Measurements from ENCODE around the gene RTCA.
"Not testable (repeated sequence)": the region's sequence is repeated elsewhere in the genome, so short reads cannot be mapped to it uniquely, and the experiment has no call there.

RTCA gene

GRCh38 chr1:100313382-100313781, 47.4 kb downstream of the RTCA start:
- no peak for DNase-seq

GRCh38 chr1:100316622-100317021, 50.6 kb downstream of the RTCA start:
- no peak for DNase-seq

- no peak for DNase-seq
Measured at GRCh38 chr1:100320311-100321099, 54.5 kb downstream of the RTCA start.

- no peak for DNase-seq
Measured at GRCh38 chr1:100321100-100321493, 55.1 kb downstream of the RTCA start.

- DNase-seq: no peak
Measured at GRCh38 chr1:100321506-100321905, 55.5 kb downstream of the RTCA start.

- no peak for DNase-seq
Measured at GRCh38 chr1:100322436-100323211, 56.6 kb downstream of the RTCA start.

GRCh38 chr1:100323419-100324106, 57.5 kb downstream of the RTCA start:
- no peak for DNase-seq

DNA sequence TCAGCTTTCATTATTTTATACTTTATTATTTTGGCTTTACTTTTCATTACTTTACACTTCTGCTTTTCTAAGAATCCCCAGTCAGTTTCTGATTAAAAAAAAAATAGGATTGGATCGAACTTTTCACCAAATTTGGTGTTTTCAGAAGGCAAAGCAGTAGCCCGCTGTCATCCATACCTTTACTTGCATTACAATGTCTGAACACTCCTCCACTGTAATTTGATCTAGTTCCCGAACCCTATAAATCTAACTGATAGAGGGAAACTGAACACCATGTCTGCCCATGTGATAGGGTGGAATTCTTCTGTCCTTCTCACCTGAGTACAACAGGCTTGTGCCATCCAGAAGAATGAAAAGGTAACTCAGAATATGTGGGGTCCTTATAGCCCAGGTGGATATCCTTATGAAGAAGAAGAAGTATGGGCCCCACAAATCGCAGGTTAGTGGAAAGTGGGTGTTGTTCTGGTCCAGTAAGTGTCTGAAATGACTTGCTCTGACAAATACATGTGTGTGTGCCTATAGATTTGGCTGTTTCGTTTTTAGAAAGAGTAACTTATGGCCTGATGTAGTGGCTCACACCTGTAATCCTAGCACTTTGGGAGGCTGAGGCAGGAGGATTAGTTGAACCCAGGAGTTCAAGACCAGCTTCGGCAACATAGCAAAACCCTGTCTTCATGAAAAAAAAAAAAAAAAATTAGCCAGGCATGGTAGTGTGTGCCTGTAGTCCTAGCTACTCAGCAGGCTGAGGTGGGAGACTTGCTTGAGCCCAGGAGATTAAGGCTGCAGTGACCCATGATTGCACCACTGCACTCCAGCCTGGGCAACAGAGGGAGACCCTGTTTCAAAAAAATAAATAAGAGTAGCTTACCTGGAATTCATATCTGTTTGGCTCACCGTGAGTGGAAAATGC, 59.7 kb downstream of the RTCA start:
- DNase-seq: no peak

DNA sequence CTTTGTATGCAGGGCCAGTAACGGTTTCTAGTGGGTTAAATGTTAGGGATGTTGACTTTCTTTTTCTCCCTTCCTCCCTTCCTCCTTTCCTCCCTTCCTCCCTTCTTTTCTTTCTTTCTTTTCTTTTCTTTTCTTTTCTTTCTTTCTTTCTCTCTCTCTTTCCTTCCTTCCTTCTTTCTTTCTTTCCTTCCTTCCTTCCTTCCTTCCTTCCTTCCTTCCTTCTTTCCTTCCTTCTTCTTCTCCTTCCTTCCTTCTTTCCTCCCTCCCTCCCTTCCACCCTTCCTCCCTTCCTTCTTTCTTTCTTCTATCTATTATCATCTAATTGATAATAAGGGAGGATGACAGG, 60.3 kb downstream of the RTCA start:
- DNase-seq: not testable (repeated sequence)

GRCh38 chr1:100328133-100328532, 62.1 kb downstream of the RTCA start:
- no peak for DNase-seq

- not testable (repeated sequence) for DNase-seq
Measured at GRCh38 chr1:100331146-100331545, 65.1 kb downstream of the RTCA start.

GRCh38 chr1:100332331-100332730, 66.3 kb downstream of the RTCA start:
- no peak for DNase-seq

DNA sequence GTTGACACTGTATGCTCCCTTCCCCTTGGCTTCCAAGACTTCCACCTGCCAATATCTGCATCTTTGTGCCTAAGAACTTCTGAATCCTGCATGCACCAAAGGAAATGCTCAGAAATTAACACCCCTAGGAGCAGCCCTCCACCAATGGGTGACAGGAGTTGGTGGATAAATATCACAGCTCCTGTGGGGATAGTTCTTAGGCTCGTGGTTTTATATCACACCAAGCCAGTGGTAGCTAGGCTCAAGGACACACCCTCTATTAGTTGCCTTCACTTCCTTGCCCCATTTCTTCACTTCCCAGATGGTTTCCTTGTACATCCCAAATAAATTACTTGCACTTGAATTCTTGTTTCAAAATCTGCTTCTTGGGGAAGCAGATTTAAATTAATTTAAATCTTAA, 69.4 kb downstream of the RTCA start:
- no peak for DNase-seq

- not testable (repeated sequence) for DNase-seq
Measured at GRCh38 chr1:100337878-100338277, 71.9 kb downstream of the RTCA start.

DNA sequence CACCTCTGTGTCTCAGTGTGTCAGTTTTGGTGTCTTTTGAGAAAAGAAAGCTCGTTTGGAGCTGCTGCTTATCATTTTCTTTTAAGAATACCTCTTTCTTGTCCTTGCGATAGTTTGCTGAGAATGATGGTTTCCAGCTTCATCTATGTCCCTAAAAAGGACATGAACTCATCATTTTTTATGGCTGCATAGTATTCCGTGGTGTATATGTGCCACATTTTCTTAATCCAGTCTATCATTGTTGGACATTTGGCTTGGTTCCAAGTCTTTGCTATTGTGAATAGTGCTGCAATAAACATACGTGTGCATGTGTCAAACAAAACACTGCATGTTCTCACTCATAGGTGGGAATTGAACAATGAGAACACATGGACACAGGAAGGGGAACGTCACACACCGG, 73.7 kb downstream of the RTCA start:
- DNase-seq: not testable (repeated sequence)

DNA sequence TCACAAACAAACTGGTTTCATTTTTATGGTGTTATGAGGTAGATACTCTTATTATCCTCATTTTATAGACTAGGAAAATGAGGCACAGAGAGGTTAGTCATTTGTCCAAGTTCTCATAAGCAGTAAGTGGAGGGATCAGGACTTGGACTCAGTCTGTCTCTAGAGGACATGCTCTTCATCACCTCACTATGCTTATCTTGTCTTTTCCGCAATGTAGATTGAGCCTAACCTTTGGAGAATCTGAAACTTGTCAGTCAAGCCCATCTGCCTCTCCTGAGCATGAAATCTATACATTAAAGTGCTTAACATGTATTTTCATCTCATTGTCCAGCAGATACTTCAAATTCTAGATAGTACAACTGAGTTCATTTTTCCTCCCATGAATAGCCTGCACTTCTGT, 74.5 kb downstream of the RTCA start:
- no peak for DNase-seq

- DNase-seq: no peak
Measured at GRCh38 chr1:100342348-100342747, 76.3 kb downstream of the RTCA start.
